Testis (tissue), 3 donors: ENCODE data around the gene DECR2. TPM values are rescaled to one million over a fixed set of nuclear protein-coding genes. Genes with fewer than 3 reads are reported as not detected.

Experiments used
- DNase-seq: peaks from one replicate; pipeline ENCODE4 v3.0.0-alpha.2; 2019
- H3K27ac ChIP-seq, 2 donors: fragments of 200-600 bp; sonication (generic); one replicate each; pipeline ENCODE4 v1.5.1; 2019
- H3K27me3 ChIP-seq: fragments of 200-600 bp; sonication (generic); one replicate; pipeline ENCODE4 v1.5.1; 2019
- H3K36me3 ChIP-seq: fragments of 200-600 bp; sonication (generic); one replicate; pipeline ENCODE4 v1.5.1; 2017; ENCODE audit warnings: low read depth; ENCODE audit errors: missing control alignments
- H3K4me1 ChIP-seq: fragments of 200-600 bp; sonication (generic); one replicate; pipeline ENCODE4 v1.5.1; 2019
- H3K4me3 ChIP-seq, 2 donors: fragments of 200-600 bp; sonication (generic); one replicate each; pipeline ENCODE4 v1.5.1; 2017 to 2019
- H3K9me3 ChIP-seq: fragments of 200-600 bp; sonication (generic); one replicate; pipeline ENCODE4 v1.5.1; 2017
- CTCF ChIP-seq, 3 experiments: fragments of 450-650 bp in 2 of 3; fragments of 200-600 bp in 1 of 3; sonication (generic) in 1 of 3; IDR thresholded peaks; one replicate each; pipeline ENCODE4 v1.5.1; 2016 to 2019; ENCODE audit warnings: antibody characterized with exemption in 3 of 3, mild to moderate bottlenecking in 2 of 3, moderate library complexity in 1 of 3
- POLR2A ChIP-seq: fragments of 450-650 bp; IDR thresholded peaks from one replicate; pipeline ENCODE4 v1.6.1; 2017; ENCODE audit warnings: antibody characterized with exemption, mild to moderate bottlenecking, moderate library complexity
- WGBS, 2 donors: methylation state at CpG; one replicate each; pipeline ENCODE4 v1.1.5; 2018; 5-methylcytosine and 5-hydroxymethylcytosine counted together
- intact Hi-C: fragments of 100-400 bp; cut with DNase I; formaldehyde crosslinking; loops from one replicate; pipeline ENCODE4 v1.15.1; 2023; ENCODE audit warnings: low total_unique reads
- polyA plus RNA-seq: library from polyadenylated mRNA; stranded (reverse); fragments of 350-450 nt; fragmentation: Illumina TruSeq; extraction: RNeasy Lipid Tissue Mini Kit (QIAGEN cat#74804); gene quantifications from one replicate; pipeline ENCODE4 v1.2.3, GENCODE V29; 2014; ENCODE audit warnings: low read depth, low replicate concordance; ENCODE audit not compliant: insufficient read depth
- total RNA-seq, 2 donors: library from RNA; depleted of rRNA; stranded (reverse); fragments of >200 nt; gene quantifications; one replicate each; pipeline ENCODE4 v1.2.3, GENCODE V29; 2016

DECR2 gene
- total and polyA plus RNA-seq, 3 donors from 2014 or later: 33.2 to 56.1 (median 52.2) TPM

- no peaks in the 10 kb centered on the region for H3K9me3 ChIP-seq
- peak overlapping the region; percentile 55 to 88 for H3K27ac ChIP-seq
- no peak for TF ChIP-seq POLR2A
- no peak for TF ChIP-seq CTCF (IDR thresholded peaks at IDR 0.05)
- H3K27me3 ChIP-seq: no peaks in the 10 kb centered on the region
- peaks cover 23% of the 10 kb centered on the region for H3K4me1 ChIP-seq
- no peaks in the 10 kb centered on the region for H3K36me3 ChIP-seq
- DNase-seq: no peak
- 57 to 79% methylated on average over 3 to 24 of the region's 24 CpGs for WGBS, 2 donors
- intact Hi-C loops: no loop called here
- H3K4me3 ChIP-seq: no peak overlapping the region
These were observed 2.9 kb upstream of the DECR2 start for GRCh38 chr16:398561-399339.

- no peak for DNase-seq
- H3K27me3 ChIP-seq: no peaks in the 10 kb centered on the region
- no peak overlapping the region for H3K27ac ChIP-seq
- TF ChIP-seq POLR2A (no peak), CTCF (IDR thresholded peaks at IDR 0.05) (no peak)
- peaks cover 23% of the 10 kb centered on the region for H3K4me1 ChIP-seq
- intact Hi-C loops: no loop called here
- no peaks in the 10 kb centered on the region for H3K36me3 ChIP-seq
- no peak overlapping the region for H3K4me3 ChIP-seq
- WGBS, 2 donors: 76 to 86% methylated on average over 7 to 22 of the region's 22 CpGs
- no peaks in the 10 kb centered on the region for H3K9me3 ChIP-seq
These were observed 2.2 kb upstream of the DECR2 start for GRCh38 chr16:399340-400019.

GRCh38 chr16:400061-400591 is 1.6 kb upstream of the DECR2 start:
- TF ChIP-seq POLR2A (no peak), CTCF (IDR thresholded peaks at IDR 0.05) (no peak)
- H3K9me3 ChIP-seq: no peaks in the 10 kb centered on the region
- H3K4me1 ChIP-seq: peaks cover 23% of the 10 kb centered on the region
- H3K36me3 ChIP-seq: no peaks in the 10 kb centered on the region
- intact Hi-C loops: no loop called here
- H3K27me3 ChIP-seq: no peaks in the 10 kb centered on the region
- H3K27ac ChIP-seq: peak overlapping the region in 1 of 2 donors; percentile 91
- 74 to 82% methylated on average over 4 to 10 of the region's 10 CpGs for WGBS, 2 donors
- no peak overlapping the region for H3K4me3 ChIP-seq
- no peak for DNase-seq

- intact Hi-C loops: no loop called here
- 90% methylated on average over 7 to 12 of the region's 12 CpGs for WGBS, 2 donors
- Histone ChIP-seq H3K4me3 (no peak overlapping the region), H3K4me1 (peaks cover 10% of the 10 kb centered on the region), H3K36me3 (no peaks in the 10 kb centered on the region), H3K9me3 (no peaks in the 10 kb centered on the region), H3K27ac (no peak overlapping the region), H3K27me3 (no peaks in the 10 kb centered on the region)
- DNase-seq: no peak
- TF ChIP-seq POLR2A (no peak), CTCF (IDR thresholded peaks at IDR 0.05) (no peak)
These were observed 3.3 kb downstream of the DECR2 start for GRCh38 chr16:404971-405486.
